SK-N-SH (cell line): ENCODE measurements around the gene MYMK. TPM values are rescaled to one million over a fixed set of nuclear protein-coding genes. Genes with fewer than 3 reads are reported as not detected.

Experiments used
- CTCF ChIA-PET: fragments of 300-600, 350-600 bp; formaldehyde crosslinking; extraction: SDS; loops from one replicate; lab custom pipeline; 2021; lab: Yijun Ruan, JAX
- POLR2A ChIA-PET: fragments of 350-600 bp; sonication (Branson Sonifier 250); formaldehyde crosslinking; extraction: SDS; loops from one replicate; lab custom pipeline; 2020; ENCODE audit warnings: antibody characterized with exemption, inconsistent platforms; lab: Yijun Ruan, JAX
- DNase-seq: peaks from one replicate; pipeline ENCODE4 v3.0.0; 2012
- H2AFZ ChIP-seq: fragments of 200-600 bp; sonication (generic); 2 replicates; pipeline ENCODE4 v1.8.1; 2016; ENCODE audit warnings: antibody characterized with exemption, mild to moderate bottlenecking, low read depth
- H3F3A ChIP-seq: fragments of 200-600 bp; sonication (generic); replicated peaks from 2 replicates; pipeline ENCODE3; 2016; ENCODE audit warnings: antibody characterized with exemption, mild to moderate bottlenecking; ENCODE audit not compliant: insufficient read depth
- H3K27ac ChIP-seq, 2 experiments: fragments of 200-500 bp in 1 of 2; fragments of 200-600 bp in 1 of 2; sonication (Bioruptor generic) in 1 of 2; sonication (generic), shearing (Covaris generic) in 1 of 2; 2 replicates each; pipeline versions ENCODE4 v1.5.1 to v1.6.1; 2014 to 2016; ENCODE audit warnings: low read depth in 2 of 2, inconsistent platforms in 1 of 2, low read length in 1 of 2, mild to moderate bottlenecking in 1 of 2, mixed read lengths in 1 of 2
- H3K27me3 ChIP-seq: fragments of 200-600 bp; sonication (generic), shearing (Covaris generic); 2 replicates; pipeline ENCODE4 v1.6.1; 2016; ENCODE audit warnings: mixed run types; ENCODE audit not compliant: insufficient read depth
- H3K36me3 ChIP-seq, 2 experiments: fragments of 200-500 bp in 1 of 2; fragments of 200-600 bp in 1 of 2; sonication (Bioruptor generic) in 1 of 2; sonication (generic) in 1 of 2; replicated peaks in 1 of 2; 2 replicates each; pipeline versions ENCODE3 to v1.5.1; 2014 to 2016; ENCODE audit warnings: low read length in 1 of 2, mild to moderate bottlenecking in 1 of 2; ENCODE audit not compliant: insufficient read depth in 2 of 2, control insufficient read depth in 1 of 2
- H3K4me1 ChIP-seq, 2 experiments: fragments of 200-500 bp in 1 of 2; fragments of 200-600 bp in 1 of 2; sonication (Bioruptor generic) in 1 of 2; sonication (generic), shearing (Covaris generic) in 1 of 2; 2 replicates each; pipeline versions ENCODE4 v1.5.1 to v1.6.1; 2014 to 2016; ENCODE audit warnings: low read depth in 1 of 2, low read length in 1 of 2, mixed run types in 1 of 2; ENCODE audit not compliant: insufficient read depth in 2 of 2, control insufficient read depth in 1 of 2
- H3K4me2 ChIP-seq: fragments of 200-600 bp; sonication (generic), shearing (Covaris generic); 2 replicates; pipeline ENCODE4 v1.6.1; 2017; ENCODE audit warnings: mixed run types
- H3K4me3 ChIP-seq, 2 experiments: fragments of 200-500 bp in 1 of 2; fragments of 200-600 bp in 1 of 2; sonication (Bioruptor generic) in 1 of 2; sonication (generic), shearing (Covaris generic) in 1 of 2; 2 replicates each; pipeline versions ENCODE4 v1.5.1 to v1.8.1; 2014 to 2016; ENCODE audit warnings: low read depth in 2 of 2, inconsistent platforms in 1 of 2, low read length in 1 of 2, mild to moderate bottlenecking in 1 of 2, mixed read lengths in 1 of 2, moderate library complexity in 1 of 2
- H3K79me2 ChIP-seq: fragments of 200-600 bp; sonication (generic); 2 replicates; pipeline ENCODE4 v1.8.1; 2017; ENCODE audit warnings: mild to moderate bottlenecking; ENCODE audit not compliant: insufficient read depth
- H3K9ac ChIP-seq: fragments of 200-600 bp; sonication (generic); 2 replicates; pipeline ENCODE4 v1.6.1; 2017; ENCODE audit warnings: mixed run types
- H3K9me2 ChIP-seq: fragments of 200-600 bp; sonication (generic); 2 replicates; pipeline ENCODE4 v1.6.1; 2017; ENCODE audit warnings: mixed run types
- H3K9me3 ChIP-seq: fragments of 200-600 bp; sonication (generic); 2 replicates; pipeline ENCODE4 v1.6.1; 2017; ENCODE audit warnings: mixed run types, mild to moderate bottlenecking, moderate library complexity
- H4K20me1 ChIP-seq: fragments of 200-600 bp; sonication (generic); 2 replicates; pipeline ENCODE4 v1.6.1; 2017; ENCODE audit warnings: mild to moderate bottlenecking, mixed run types; ENCODE audit not compliant: insufficient read depth
- CTCF ChIP-seq: fragments of 200-600 bp; sonication (generic); IDR thresholded peaks from 2 replicates; pipeline ENCODE4 v1.6.1; 2017; ENCODE audit warnings: antibody characterized with exemption, mild to moderate bottlenecking, moderate library complexity
- FOSL2 ChIP-seq: IDR thresholded peaks from 2 replicates; pipeline ENCODE4 v1.4.0; 2012; ENCODE audit warnings: low read depth, mild to moderate bottlenecking, moderate library complexity, borderline replicate concordance
- GABPA ChIP-seq: IDR thresholded peaks from 2 replicates; pipeline ENCODE4 v1.4.0; 2012; ENCODE audit warnings: low read depth, mild to moderate bottlenecking
- IRF3 ChIP-seq: fragments of 150-350 bp; IDR thresholded peaks from 2 replicates; pipeline ENCODE4 v1.6.1; 2016; ENCODE audit warnings: mild to moderate bottlenecking, low read depth, low read length
- NRF1 ChIP-seq: IDR thresholded peaks from 2 replicates; pipeline ENCODE4 v1.6.1; 2012; ENCODE audit warnings: low read depth, mild to moderate bottlenecking, low read length
- RAD21 ChIP-seq: IDR thresholded peaks from 2 replicates; pipeline ENCODE4 v1.6.1; 2012; ENCODE audit warnings: mild to moderate bottlenecking, low read length
- RCOR1 ChIP-seq: fragments of 150-350 bp; IDR thresholded peaks from 2 replicates; pipeline ENCODE4 v1.6.1; 2017; ENCODE audit warnings: antibody characterized with exemption, low read length
- SIN3A ChIP-seq: IDR thresholded peaks from 2 replicates; pipeline ENCODE4 v1.6.1; 2012; ENCODE audit warnings: low read depth, mild to moderate bottlenecking, low read length, moderate library complexity, borderline replicate concordance
- TCF12 ChIP-seq: IDR thresholded peaks from 2 replicates; pipeline ENCODE4 v1.4.0; 2012
- USF2 ChIP-seq: fragments of 150-350 bp; IDR thresholded peaks from 2 replicates; pipeline ENCODE4 v1.6.1; 2017; ENCODE audit warnings: antibody characterized with exemption, low read length, low read depth, borderline replicate concordance
- YY1 ChIP-seq: IDR thresholded peaks from 2 replicates; pipeline ENCODE4 v1.4.0; 2012; ENCODE audit warnings: low read depth, mild to moderate bottlenecking
- WGBS: methylation state at CpG from one replicate; pipeline ENCODE4 v1.1.6; 2017; ENCODE audit warnings: low lambda C conversion rate; 5-methylcytosine and 5-hydroxymethylcytosine counted together
- polyA plus RNA-seq, 3 experiments: library from polyadenylated mRNA; depleted of rRNA; stranded (reverse); fragments of >200 nt; gene quantifications; 2 replicates each; pipeline ENCODE4 v1.2.3, GENCODE V29; 2012

The MYMK gene
- polyA plus RNA-seq, 1 of the 3 experiments (the other 2 are of a cell fraction) = not detected

GRCh38 chr9:133476036-133476931 is 48.5 kb downstream of the MYMK start:
- no peaks in the 10 kb centered on the region for H3K9me3 ChIP-seq
- ChIA-PET POLR2A (no interaction called here), CTCF (interaction anchor here (1.6 kb wide), 2 partner anchors 9 to 10 kb away, joined by 5 to 7 read pairs; no protein-coding TSS in a partner anchor)
- no peaks in the 10 kb centered on the region for H4K20me1 ChIP-seq
- H3K4me3 ChIP-seq = no peak overlapping the region
- DNase-seq = no peak
- H3K9me2 ChIP-seq = no peaks in the 10 kb centered on the region
- H3K4me1 ChIP-seq = peaks cover 0 to 29% of the 10 kb centered on the region in 2 experiments; a peak in 1 of 4 replicates
- no peak overlapping the region; a peak in 1 of 4 replicates for H3K27ac ChIP-seq
- no peaks in the 10 kb centered on the region for H3F3A ChIP-seq
- WGBS = 87% methylated on average over 23 of the region's 27 CpGs
- H2AFZ ChIP-seq = no peak overlapping the region
- TF ChIP-seq USF2 (no peak), IRF3 (no peak), SIN3A (no peak), GABPA (no peak), RAD21 (no peak), FOSL2 (no peak), YY1 (no peak), NRF1 (no peak), CTCF (no peak), TCF12 (no peak), RCOR1 (no peak)
- no peaks in the 10 kb centered on the region for H3K27me3 ChIP-seq
- peaks cover 0 to 23% of the 10 kb centered on the region in 2 experiments for H3K36me3 ChIP-seq
- H3K4me2 ChIP-seq = no peak overlapping the region
- peaks cover 12% of the 10 kb centered on the region; the same call in 1 of the 2 replicates for H3K79me2 ChIP-seq
- no peak overlapping the region for H3K9ac ChIP-seq
